ENCODE results near the gene GPR15LG. TPM values are rescaled to one million over a fixed set of nuclear protein-coding genes. Genes with fewer than 3 reads are reported as not detected.

The GPR15LG gene
- polyA plus RNA-seq, 1 experiment, result not detected

DNA sequence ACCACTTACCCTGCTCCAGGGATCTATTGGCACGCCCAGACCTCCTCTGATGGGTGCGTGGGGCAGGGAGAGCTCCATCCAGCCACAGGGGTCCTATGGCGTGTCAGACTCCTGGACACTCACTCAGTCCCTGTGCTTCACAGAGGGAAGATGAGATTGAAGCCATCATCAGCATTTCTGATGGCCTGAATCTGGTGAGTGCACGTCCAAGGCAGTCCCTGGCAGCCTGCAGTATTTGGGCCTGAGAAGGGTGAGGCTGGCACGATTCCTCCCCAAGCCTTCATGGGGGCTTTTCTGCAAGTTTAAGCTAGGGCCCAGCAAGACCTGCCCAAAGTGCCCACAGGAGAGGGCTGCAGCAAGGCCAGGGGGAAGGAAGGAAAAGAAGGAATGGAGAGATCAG is 24.0 kb downstream of the GPR15LG start:
- ChIA-PET CTCF (no interaction called here), POLR2A (no interaction called here)
- no peak for DNase-seq (ENCODE audit: low read depth)
- Histone ChIP-seq H3K36me3 (ENCODE audit: control insufficient read depth, insufficient read depth, low read length) (no peaks in the 10 kb centered on the region), H3K4me3 (ENCODE audit: low read depth, low read length) (no peak overlapping the region), H3K27me3 (ENCODE audit: control insufficient read depth, insufficient read depth, low read length) (peaks cover 23% of the 10 kb centered on the region)
- TF ChIP-seq, protein P1, sequence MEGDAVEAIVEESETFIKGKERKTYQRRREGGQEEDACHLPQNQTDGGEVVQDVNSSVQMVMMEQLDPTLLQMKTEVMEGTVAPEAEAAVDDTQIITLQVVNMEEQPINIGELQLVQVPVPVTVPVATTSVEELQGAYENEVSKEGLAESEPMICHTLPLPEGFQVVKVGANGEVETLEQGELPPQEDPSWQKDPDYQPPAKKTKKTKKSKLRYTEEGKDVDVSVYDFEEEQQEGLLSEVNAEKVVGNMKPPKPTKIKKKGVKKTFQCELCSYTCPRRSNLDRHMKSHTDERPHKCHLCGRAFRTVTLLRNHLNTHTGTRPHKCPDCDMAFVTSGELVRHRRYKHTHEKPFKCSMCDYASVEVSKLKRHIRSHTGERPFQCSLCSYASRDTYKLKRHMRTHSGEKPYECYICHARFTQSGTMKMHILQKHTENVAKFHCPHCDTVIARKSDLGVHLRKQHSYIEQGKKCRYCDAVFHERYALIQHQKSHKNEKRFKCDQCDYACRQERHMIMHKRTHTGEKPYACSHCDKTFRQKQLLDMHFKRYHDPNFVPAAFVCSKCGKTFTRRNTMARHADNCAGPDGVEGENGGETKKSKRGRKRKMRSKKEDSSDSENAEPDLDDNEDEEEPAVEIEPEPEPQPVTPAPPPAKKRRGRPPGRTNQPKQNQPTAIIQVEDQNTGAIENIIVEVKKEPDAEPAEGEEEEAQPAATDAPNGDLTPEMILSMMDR (IDR thresholded peaks at IDR 0.05; ENCODE audit: insufficient read depth, low read depth, low read length), result no peak

DNA sequence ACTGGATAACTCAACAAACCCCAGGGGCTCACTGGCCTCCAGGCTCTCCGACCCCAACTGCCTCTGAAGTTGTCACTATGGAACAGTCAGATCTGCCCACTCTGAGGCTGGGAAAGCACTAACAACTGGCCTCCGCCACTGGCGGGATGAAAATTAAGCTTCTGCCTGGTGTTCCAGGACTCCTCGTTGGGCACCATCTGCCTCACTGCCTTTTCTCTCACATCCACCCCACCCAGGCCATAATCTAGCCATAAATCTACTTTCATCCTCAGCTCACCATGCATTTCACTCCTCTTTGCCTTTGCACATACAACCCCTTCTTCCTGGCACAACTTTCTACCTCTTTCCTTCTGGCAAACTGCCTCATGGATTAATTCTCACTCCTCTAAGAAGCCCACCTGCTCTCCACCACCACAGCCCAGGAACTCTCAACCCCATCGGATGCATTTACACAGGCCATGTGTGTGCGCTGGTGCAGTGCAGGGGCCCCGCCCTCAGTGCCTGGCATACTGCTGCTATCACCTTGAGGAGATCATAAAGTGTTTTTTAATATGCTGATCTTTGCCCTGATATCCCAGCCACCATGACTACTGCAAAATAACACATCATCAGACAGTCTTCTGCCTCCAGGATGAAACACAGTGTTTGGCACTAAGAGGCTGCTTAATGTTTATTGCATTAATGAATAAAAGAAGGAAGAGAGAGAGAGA is 24.8 kb downstream of the GPR15LG start:
- ChIA-PET POLR2A (no interaction called here), CTCF (no interaction called here)
- Histone ChIP-seq H3K36me3 (ENCODE audit: control insufficient read depth, insufficient read depth, low read length) (no peaks in the 10 kb centered on the region), H3K27me3 (ENCODE audit: control insufficient read depth, insufficient read depth, low read length) (peaks cover 22% of the 10 kb centered on the region), H3K4me3 (ENCODE audit: low read depth, low read length) (no peak overlapping the region)
- no peak for DNase-seq (ENCODE audit: low read depth)
- TF ChIP-seq, protein P1 (IDR thresholded peaks at IDR 0.05; ENCODE audit: insufficient read depth, low read depth, low read length), result no peak

DNA sequence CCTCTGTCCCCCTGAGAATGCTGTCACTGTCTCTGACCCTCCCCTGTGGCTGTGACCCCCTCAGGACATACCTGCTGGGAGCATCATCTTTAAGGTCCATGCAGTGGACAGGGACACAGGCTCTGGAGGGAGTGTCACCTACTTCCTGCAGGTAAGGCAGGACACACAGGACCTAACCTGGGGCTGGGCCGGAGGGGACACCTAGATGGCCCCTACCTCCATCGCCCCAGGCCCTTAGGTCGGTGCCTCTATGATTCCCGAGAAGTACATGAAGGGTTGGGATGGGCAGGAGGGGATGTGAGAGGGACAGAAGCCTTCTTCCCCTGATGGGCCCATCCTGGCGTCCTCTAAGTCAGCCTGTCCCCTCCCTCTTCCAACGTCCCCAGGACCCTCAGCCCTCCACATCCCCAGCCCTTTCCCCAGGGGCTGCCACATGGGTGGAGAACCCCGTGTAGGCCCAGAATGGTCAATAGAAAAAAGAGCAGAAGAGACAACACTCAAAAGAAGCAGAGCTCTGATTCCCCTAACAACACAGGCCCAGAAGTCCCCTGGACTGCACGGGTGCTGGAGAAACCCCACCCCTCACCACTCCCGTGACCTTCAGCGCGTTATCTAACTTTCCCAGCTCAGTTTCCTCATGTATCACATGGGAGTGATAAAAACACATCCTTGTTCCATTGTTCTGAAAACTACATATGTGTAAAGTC is 27.1 kb downstream of the GPR15LG start:
- TF ChIP-seq, protein P1 (IDR thresholded peaks at IDR 0.05; ENCODE audit: insufficient read depth, low read depth, low read length), result no peak
- POLR2A ChIA-PET, result no interaction called here
- H3K27me3 ChIP-seq (ENCODE audit: control insufficient read depth, insufficient read depth, low read length), result peaks cover 5% of the 10 kb centered on the region
- CTCF ChIA-PET, result no interaction called here
- H3K36me3 ChIP-seq (ENCODE audit: control insufficient read depth, insufficient read depth, low read length), result no peaks in the 10 kb centered on the region
- H3K4me3 ChIP-seq (ENCODE audit: low read depth, low read length), result no peak overlapping the region
- no peak for DNase-seq (ENCODE audit: low read depth)

DNA sequence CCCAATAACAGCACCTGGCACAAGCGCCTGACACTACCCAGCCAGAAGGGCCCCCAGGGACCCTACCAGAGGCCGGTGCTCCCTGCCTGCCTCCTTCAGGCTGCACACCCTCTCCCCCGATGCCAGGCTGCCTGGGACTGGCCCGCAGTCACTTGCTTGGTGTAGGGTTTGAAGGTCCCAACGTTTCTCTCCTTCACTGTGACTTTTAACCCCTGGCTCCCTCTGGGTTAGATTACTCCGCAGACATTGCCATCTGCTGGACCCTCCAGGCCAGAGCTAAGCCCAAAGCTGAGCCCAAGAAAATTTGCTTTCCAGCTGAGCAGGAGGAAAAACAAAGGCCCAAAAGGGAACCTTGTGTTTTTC is 27.6 kb downstream of the GPR15LG start:
- TF ChIP-seq, protein P1 (IDR thresholded peaks at IDR 0.05; ENCODE audit: insufficient read depth, low read depth, low read length), result no peak
- H3K4me3 ChIP-seq (ENCODE audit: low read depth, low read length), result no peak overlapping the region
- ChIA-PET CTCF (no interaction called here), POLR2A (no interaction called here)
- no peaks in the 10 kb centered on the region for H3K36me3 ChIP-seq (ENCODE audit: control insufficient read depth, insufficient read depth, low read length)
- peaks cover 4% of the 10 kb centered on the region for H3K27me3 ChIP-seq (ENCODE audit: control insufficient read depth, insufficient read depth, low read length)
- no peak for DNase-seq (ENCODE audit: low read depth)

DNA sequence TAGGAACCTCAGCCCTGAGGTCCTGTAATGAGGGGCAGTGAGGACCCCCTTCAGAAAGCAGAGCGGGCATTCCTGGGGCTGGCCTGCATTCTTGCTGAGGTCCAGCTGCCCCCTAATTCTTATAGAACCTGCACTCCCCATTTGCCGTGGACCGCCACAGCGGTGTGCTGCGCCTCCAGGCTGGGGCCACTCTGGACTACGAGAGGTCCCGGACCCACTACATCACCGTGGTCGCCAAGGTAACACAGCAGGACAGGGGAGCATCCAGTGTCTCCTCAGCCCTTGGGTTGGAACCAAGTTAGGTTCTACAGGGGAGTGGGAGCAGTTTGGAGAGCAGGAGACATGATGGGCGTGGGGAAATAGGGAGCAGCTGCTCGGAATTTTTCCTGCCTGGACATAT is 28.1 kb downstream of the GPR15LG start:
- Histone ChIP-seq H3K36me3 (ENCODE audit: control insufficient read depth, insufficient read depth, low read length) (no peaks in the 10 kb centered on the region), H3K27me3 (ENCODE audit: control insufficient read depth, insufficient read depth, low read length) (peaks cover under 1% of the 10 kb centered on the region; the same call in 1 of the 2 replicates), H3K4me3 (ENCODE audit: low read depth, low read length) (no peak overlapping the region)
- no peak for DNase-seq (ENCODE audit: low read depth)
- POLR2A ChIA-PET, result no interaction called here
- TF ChIP-seq, protein P1 (IDR thresholded peaks at IDR 0.05; ENCODE audit: insufficient read depth, low read depth, low read length), result no peak
- CTCF ChIA-PET, result no interaction called here
